HepG2 (cell line): ENCODE measurements around the gene DENND4C. TPM values are rescaled to one million over a fixed set of nuclear protein-coding genes. Genes with fewer than 3 reads are reported as not detected.

Experiments
- ATAC-seq: fragments of 200-7000 bp; cut with Tn5 transposase; 3 replicates; pipeline ENCODE4 v1.9.1; 2020; ENCODE audit warnings: mild to moderate bottlenecking, moderate library complexity
- BruUV-seq: library from RNA; stranded (reverse); fragments of 400-500 nt; replicated peaks from 2 replicates; lab custom pipeline; 2021; lab: Mats Ljungman, UMichigan
- CTCF ChIA-PET: fragments of 300-600 bp; formaldehyde crosslinking; extraction: SDS; loops from one replicate; lab custom pipeline; 2021; ENCODE audit warnings: low total read pairs, inconsistent platforms, low intra/inter-chr PET ratio; lab: Yijun Ruan, JAX
- POLR2A ChIA-PET: fragments of 350-600 bp; sonication (Branson Sonifier 250); formaldehyde crosslinking; loops from one replicate; lab custom pipeline; 2020; ENCODE audit warnings: antibody characterized with exemption, inconsistent platforms; lab: Yijun Ruan, JAX
- DNase-seq: peaks from one replicate; pipeline ENCODE4 v3.0.0-alpha.2; 2015; ENCODE audit warnings: low spot score
- FAIRE-seq: peaks from 3 replicates; lab custom pipeline; 2011; peaks lifted over from hg19 to GRCh38; lab: Jason Lieb, UNC
- H2AFZ ChIP-seq: one replicate; pipeline ENCODE4 v1.6.1; 2011; ENCODE audit warnings: low read length, inconsistent platforms
- H3K27ac ChIP-seq: fragments of 300-600 bp; 3 replicates; pipeline ENCODE4 v1.8.0; 2011; ENCODE audit warnings: mixed run types, mild to moderate bottlenecking, mixed read lengths, low read length, inconsistent platforms; ENCODE audit not compliant: insufficient read depth; ENCODE audit errors: extremely low read length
- H3K27me3 ChIP-seq, 2 experiments: fragments of 200-600 bp in 1 of 2; 2 replicates in 1 of 2; 3 replicates in 1 of 2; pipeline versions ENCODE4 v1.6.0 to v1.8.0; 2011; ENCODE audit warnings: low read length in 2 of 2, mild to moderate bottlenecking in 2 of 2, moderate library complexity in 2 of 2, inconsistent platforms in 1 of 2; ENCODE audit not compliant: insufficient read depth in 2 of 2, control insufficient read depth in 1 of 2
- H3K36me3 ChIP-seq, 2 experiments: fragments of 200-600 bp in 1 of 2; replicated peaks in 1 of 2; 2 replicates in 1 of 2; 3 replicates in 1 of 2; pipeline versions ENCODE4 v1.5.1 to v1.8.0; 2011; ENCODE audit warnings: low read length in 2 of 2, inconsistent platforms in 1 of 2; ENCODE audit not compliant: insufficient read depth in 2 of 2, control insufficient read depth in 1 of 2
- H3K4me1 ChIP-seq: 2 replicates; pipeline ENCODE4 v1.5.1; 2012; ENCODE audit warnings: low read length, inconsistent platforms; ENCODE audit not compliant: insufficient read depth
- H3K4me2 ChIP-seq: 2 replicates; pipeline ENCODE4 v1.6.0; 2011; ENCODE audit warnings: low read depth, low read length, inconsistent platforms
- H3K4me3 ChIP-seq, 3 experiments: fragments of 200-600 bp in 1 of 3; sonication (generic), shearing (Covaris generic) in 1 of 3; replicated peaks in 1 of 3; 2 replicates each; pipeline ENCODE4 v1.5.1; 2011 to 2016; ENCODE audit warnings: low read length in 3 of 3, inconsistent platforms in 2 of 3, low read depth in 2 of 3, mild to moderate bottlenecking in 2 of 3, control low read depth in 1 of 3, mixed read lengths in 1 of 3; ENCODE audit not compliant: insufficient read depth in 1 of 3
- H3K79me2 ChIP-seq: one replicate; pipeline ENCODE4 v1.6.1; 2011; ENCODE audit warnings: low read length, inconsistent platforms; ENCODE audit not compliant: insufficient read depth
- H3K9ac ChIP-seq: 2 replicates; pipeline ENCODE4 v1.6.0; 2011; ENCODE audit warnings: mild to moderate bottlenecking, low read depth, low read length, inconsistent platforms; ENCODE audit not compliant: insufficient read depth
- H3K9me3 ChIP-seq: 2 replicates; pipeline ENCODE4 v1.5.1; 2012; ENCODE audit warnings: mild to moderate bottlenecking, low read length
- H4K20me1 ChIP-seq: 2 replicates; pipeline ENCODE4 v1.6.0; 2011; ENCODE audit warnings: inconsistent platforms, mild to moderate bottlenecking, low read length, moderate library complexity; ENCODE audit not compliant: insufficient read depth
- EEA1 ChIP-seq: sonication (generic); formaldehyde crosslinking; IDR thresholded peaks from 2 replicates; pipeline ENCODE4 v1.5.1; 2020; ENCODE audit warnings: mild to moderate bottlenecking, missing genetic modification reagents, borderline replicate concordance
- IRF2 ChIP-seq: IDR thresholded peaks from 2 replicates; pipeline ENCODE4 v1.6.1; 2018; ENCODE audit warnings: missing genetic modification reagents, missing compliant biosample characterization
- MED1 ChIP-seq: sonication (generic); formaldehyde crosslinking; IDR thresholded peaks from 2 replicates; pipeline ENCODE4 v1.4.0; 2020; ENCODE audit warnings: missing genetic modification reagents
- MEIS1 ChIP-seq: sonication (generic); formaldehyde crosslinking; IDR thresholded peaks from 2 replicates; pipeline ENCODE4 v1.9.0; 2021; ENCODE audit warnings: mild to moderate bottlenecking, missing genetic modification reagents, moderate library complexity, borderline replicate concordance
- NR2F6 ChIP-seq, 2 experiments: IDR thresholded peaks; 2 replicates each; pipeline ENCODE4 v1.6.1; 2016; ENCODE audit warnings: antibody characterized with exemption in 1 of 2, mild to moderate bottlenecking in 1 of 2
- PBX3 ChIP-seq: sonication (generic); formaldehyde crosslinking; IDR thresholded peaks from 2 replicates; pipeline ENCODE4 v1.8.1; 2023; ENCODE audit warnings: missing genetic modification reagents, inconsistent platforms, borderline replicate concordance
- ZBTB34 ChIP-seq: sonication (generic); formaldehyde crosslinking; IDR thresholded peaks from 2 replicates; pipeline ENCODE4 v1.8.0; 2022; ENCODE audit warnings: mild to moderate bottlenecking, missing genetic modification reagents
- ZFP36 ChIP-seq: fragments of 150-350 bp; IDR thresholded peaks from 2 replicates; pipeline ENCODE4 v1.6.1; 2018; ENCODE audit warnings: borderline replicate concordance, low read length, low read depth; ENCODE audit not compliant: partially characterized antibody
- ZHX2 ChIP-seq, 2 experiments: sonication (generic) in 1 of 2; formaldehyde crosslinking in 1 of 2; IDR thresholded peaks; 2 replicates each; pipeline versions ENCODE4 v1.6.1 to v1.9.0; 2014 to 2022; ENCODE audit warnings: antibody characterized with exemption in 1 of 2, borderline replicate concordance in 1 of 2, inconsistent platforms in 1 of 2, low read depth in 1 of 2, missing genetic modification reagents in 1 of 2
- ZIK1 ChIP-seq: sonication (generic); formaldehyde crosslinking; IDR thresholded peaks from 2 replicates; pipeline ENCODE4 v1.5.0; 2020; ENCODE audit warnings: mild to moderate bottlenecking, low read depth, missing genetic modification reagents, borderline replicate concordance
- ZNF20 ChIP-seq: sonication (generic); formaldehyde crosslinking; IDR thresholded peaks from 2 replicates; pipeline ENCODE4 v1.4.0; 2020; ENCODE audit warnings: mild to moderate bottlenecking, moderate library complexity, missing genetic modification reagents
- ZNF317 ChIP-seq: sonication (generic); formaldehyde crosslinking; IDR thresholded peaks from 2 replicates; pipeline ENCODE4 v1.5.0; 2020; ENCODE audit warnings: mild to moderate bottlenecking, missing genetic modification reagents
- ZNF460 ChIP-seq: sonication (generic); formaldehyde crosslinking; IDR thresholded peaks from 2 replicates; pipeline ENCODE4 v1.5.1; 2020; ENCODE audit warnings: missing genetic modification reagents, mild to moderate bottlenecking, borderline replicate concordance
- ZNF503 ChIP-seq: sonication (generic); formaldehyde crosslinking; IDR thresholded peaks from 2 replicates; pipeline ENCODE4 v1.4.0; 2020; ENCODE audit warnings: missing genetic modification reagents
- WGBS: methylation state at CpG from one replicate; pipeline ENCODE4 v1.1.6; 2017; ENCODE audit warnings: low lambda C conversion rate; 5-methylcytosine and 5-hydroxymethylcytosine counted together
- in situ Hi-C: cut with HindIII; loops from 2 replicates; pipeline ENCODE4 v1.10.0; 2017; ENCODE audit warnings: low pct_unique_long_range_greater_than_20kb; ENCODE audit not compliant: extremely low pct_ligation_motif_present
- intact Hi-C: fragments of 100-400 bp; cut with micrococcal nuclease; formaldehyde crosslinking; loops from one replicate; pipeline ENCODE4 v1.10.0; 2022; ENCODE audit not compliant: unreplicated experiment
- polyA plus RNA-seq, 8 experiments: library from polyadenylated mRNA; depleted of rRNA in 3 of 8; stranded (reverse) in 7 of 8; unstranded in 1 of 8; fragments of >200 nt; fragmentation: Illumina TruSeq in 4 of 8; extraction: Trizol in 4 of 8; gene quantifications; 2 replicates each; pipeline versions ENCODE4 v1.2.1 to v1.2.3, GENCODE V29; 2011 to 2016; ENCODE audit warnings: low read depth in 4 of 8, missing spikeins in 1 of 8, mixed read lengths in 1 of 8; ENCODE audit not compliant: insufficient read depth in 1 of 8
- total RNA-seq, 5 experiments: library from RNA; depleted of rRNA; stranded (reverse); fragments of >200 nt; fragmentation: Illumina TruSeq; extraction: Trizol; gene quantifications; 2 replicates each; pipeline ENCODE4 v1.2.3, GENCODE V29; 2016; ENCODE audit warnings: low read depth in 1 of 5

The DENND4C gene
- total and polyA plus RNA-seq, 2 of the 13 experiments (the other 11 are each of a cell fraction or from before 2014, with no cell fraction given): 19.1 to 27.2 TPM

GRCh38 chr9:19288081-19288480, 57.6 kb downstream of the DENND4C start:
- FAIRE-seq (no peak), DNase-seq (no peak), ATAC-seq (no peak)
- POLR2A ChIA-PET: no interaction called here
- peaks cover 2 to 33% of the 10 kb centered on the region in 2 experiments; a peak in 3 of 5 replicates for H3K36me3 ChIP-seq
- in situ Hi-C loops (no loop called here), intact Hi-C loops (no loop called here)
- H3K4me2 ChIP-seq: no peak overlapping the region
- peaks cover 12% of the 10 kb centered on the region for H3K79me2 ChIP-seq
- no peak overlapping the region for H2AFZ ChIP-seq
- no peak overlapping the region for H3K9ac ChIP-seq
- 0 out of 2 replicates have a peak, but pooled peaks cover 3% of the 10 kb centered on the region for H4K20me1 ChIP-seq
- H3K27ac ChIP-seq: no peak overlapping the region
- peaks cover 12% of the 10 kb centered on the region; the same call in 1 of the 2 replicates for H3K4me1 ChIP-seq
- no TSS peak for BruUV-seq
- H3K9me3 ChIP-seq: no peaks in the 10 kb centered on the region
- WGBS: 96% methylated on average over 2 of the region's 2 CpGs
- H3K27me3 ChIP-seq: no peaks in the 10 kb centered on the region
- CTCF ChIA-PET: no interaction called here
- H3K4me3 ChIP-seq: no peak overlapping the region
- no peak for TF ChIP-seq PBX3 (CRISPR knock-in tag)
- TF ChIP-seq NR2F6 (IDR thresholded peaks at IDR 0.05): no peak
- no peak for TF ChIP-seq NR2F6 (CRISPR knock-in tag; IDR thresholded peaks at IDR 0.05)
- no peak for TF ChIP-seq MED1 (CRISPR knock-in tag)
- TF ChIP-seq ZNF460: no peak
- TF ChIP-seq IRF2 (CRISPR knock-in tag): no peak
- no peak for TF ChIP-seq ZNF20 (CRISPR knock-in tag)
- TF ChIP-seq ZBTB34: no peak
- no peak for TF ChIP-seq ZHX2 (IDR thresholded peaks at IDR 0.05; ENCODE audit: low read depth)
- TF ChIP-seq ZHX2 (CRISPR knock-in tag; IDR thresholded peaks at IDR 0.05; ENCODE audit: borderline replicate concordance): no peak
- no peak for TF ChIP-seq ZNF317
- TF ChIP-seq ZFP36: no peak
- no peak for TF ChIP-seq ZNF503
- TF ChIP-seq ZIK1: no peak
- TF ChIP-seq EEA1: no peak
- no peak for TF ChIP-seq MEIS1
